ENCODE measurements around the gene SEC11A.

GRCh38 chr15:84703808-84704207, 12.1 kb downstream of the SEC11A start:
- TF ChIP-seq CTCF (IDR thresholded peaks at IDR 0.05): no peak
- no peak for TF ChIP-seq POLR2A (IDR thresholded peaks at IDR 0.05)

Measured in lower leg skin (tissue), 3 donors.